GM19463 (cell line): ENCODE results near the gene MT1H.
A peak's percentile ranks its signal among the peaks of the same experiment; 100 is the strongest.
"Not testable (repeated sequence)": the region's sequence is repeated elsewhere in the genome, so short reads cannot be mapped to it uniquely, and the experiment has no call there.

Source experiments
- ATAC-seq: cut with Tn5 transposase; IDR thresholded peaks from one replicate; pipeline ENCODE4 v1.9.1; 2021; ENCODE audit warnings: mild to moderate bottlenecking, moderate library complexity; ENCODE audit not compliant: unreplicated experiment

MT1H gene

DNA sequence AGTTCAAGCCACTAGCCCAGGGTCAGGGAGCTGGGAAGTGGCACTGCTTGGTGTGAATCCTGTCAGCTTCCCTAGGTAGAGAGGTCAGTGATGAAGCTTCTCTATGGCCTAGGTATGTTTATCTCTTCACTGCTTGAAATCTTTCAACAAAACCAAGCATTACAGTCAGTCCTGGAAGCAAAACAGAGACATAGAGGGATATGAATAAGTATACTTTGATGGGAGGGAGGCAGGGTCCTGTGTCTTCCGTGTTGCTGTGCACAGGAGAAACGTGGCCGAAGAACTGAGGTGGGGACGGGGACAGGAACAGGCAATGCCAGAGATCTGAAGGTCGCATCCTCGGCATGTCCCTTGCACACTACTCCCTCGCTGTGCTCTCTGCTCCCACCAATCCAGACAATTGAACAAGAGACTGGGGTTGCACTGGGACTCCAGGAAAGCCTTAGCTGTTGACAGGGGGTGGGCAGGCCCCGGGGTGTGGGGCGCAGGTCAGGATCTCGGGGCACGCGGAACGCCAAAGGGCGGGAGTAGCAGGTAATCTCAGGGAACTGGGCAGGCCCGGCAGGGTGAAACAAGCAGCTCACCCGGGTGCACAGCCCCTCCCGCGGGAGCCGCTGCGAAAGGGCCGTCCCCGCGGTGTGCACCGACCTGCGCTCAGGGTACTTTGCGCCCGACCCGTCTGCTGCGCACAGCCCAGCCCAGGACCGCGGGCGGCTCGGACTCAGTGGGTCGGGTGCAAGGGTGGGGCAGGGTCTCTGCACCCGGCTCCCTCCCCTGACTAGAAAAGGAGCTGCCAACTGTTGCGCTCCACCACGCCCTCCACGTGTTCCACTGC lies at the start of gene MT1H:
Gene MT1H (plus strand): TSS at position 810 of the 835 bp plus-strand sequence. CDS start 71 bp downstream, outside the sequence.
- no peak for ATAC-seq

DNA sequence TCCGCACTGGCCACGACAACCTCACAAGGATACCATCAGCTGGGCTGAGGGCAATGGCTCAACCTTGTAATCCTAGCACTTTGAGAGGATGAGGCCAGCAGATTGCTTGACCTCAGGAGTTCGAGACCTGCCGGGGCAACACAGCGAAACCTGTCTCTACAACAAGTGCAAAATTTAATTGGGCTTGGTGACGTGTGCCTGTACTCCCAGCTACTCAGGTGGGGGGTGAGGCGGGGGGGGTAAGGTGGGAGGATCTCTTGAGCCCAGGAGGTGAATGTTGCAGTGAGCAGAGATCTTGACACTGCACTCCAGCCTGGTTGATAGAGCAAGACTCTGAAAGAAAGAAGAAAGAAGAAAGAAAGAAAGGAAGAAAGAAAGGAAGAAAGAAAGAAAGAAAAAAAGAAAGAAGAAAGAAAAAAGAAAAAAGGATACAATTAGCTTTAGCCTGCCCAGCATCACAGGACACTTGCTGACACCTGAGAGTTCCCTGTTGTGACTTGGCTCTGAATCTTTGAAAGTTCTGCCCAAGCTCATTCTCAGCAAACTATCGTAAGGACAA lies 49.2 kb upstream of the MT1H start:
- ATAC-seq = no peak

DNA sequence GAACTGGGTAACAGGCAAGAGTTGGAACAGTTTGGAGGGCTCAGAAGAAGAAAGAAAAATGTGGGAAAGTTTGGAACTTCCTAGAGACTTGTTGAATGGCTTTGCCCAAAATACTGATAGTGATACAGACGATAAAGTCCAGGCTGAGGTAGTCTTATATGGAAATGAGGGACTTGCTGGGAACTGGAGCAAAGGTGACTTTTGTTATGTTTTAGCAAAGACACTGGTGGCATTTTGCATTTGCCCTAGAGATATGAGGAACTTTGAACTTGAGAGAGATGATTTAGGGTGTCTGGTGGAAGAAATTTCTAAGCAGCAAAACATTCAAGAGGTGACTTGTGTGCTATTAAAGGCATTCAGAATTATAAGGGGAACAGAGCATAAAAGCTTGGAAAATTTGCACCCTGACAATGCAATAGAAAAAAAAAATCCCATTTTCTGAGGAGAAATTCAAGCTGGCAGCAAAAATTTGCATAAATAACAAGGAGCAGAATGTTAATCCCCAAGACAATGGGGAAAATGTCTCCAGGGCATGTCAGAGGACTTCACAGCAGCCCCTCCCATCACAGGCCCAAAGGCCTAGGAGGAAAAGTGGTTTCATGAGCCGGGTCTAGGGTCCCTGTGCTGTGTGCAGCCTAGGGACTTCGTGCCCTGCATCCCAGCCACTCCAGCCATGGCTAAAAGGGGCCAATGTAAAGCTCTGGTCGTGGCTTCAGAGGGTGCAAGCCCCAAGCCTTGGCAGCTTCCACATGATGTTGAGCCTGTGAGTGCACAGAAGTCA lies 47.8 kb upstream of the MT1H start:
- not testable (repeated sequence) for ATAC-seq

DNA sequence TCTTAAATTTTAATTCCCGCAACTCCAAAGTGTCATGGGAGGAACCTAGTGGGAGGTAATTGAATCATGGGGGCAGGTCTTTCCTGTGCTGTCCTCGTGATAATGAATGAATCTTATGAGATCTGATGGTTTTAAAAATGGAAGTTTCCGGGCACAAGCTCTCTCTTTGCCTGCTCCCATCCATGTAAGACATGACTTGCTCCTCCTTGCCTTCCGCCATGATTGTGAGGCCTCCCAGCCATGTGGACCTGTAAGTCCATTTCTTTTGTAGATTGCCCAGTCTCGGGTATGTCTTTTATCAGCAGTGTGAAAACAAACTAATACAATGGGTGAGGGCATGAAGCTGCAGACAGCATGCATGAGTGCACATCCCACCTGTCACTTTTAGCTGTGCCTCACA lies 46.4 kb upstream of the MT1H start:
- not testable (repeated sequence) for ATAC-seq

DNA sequence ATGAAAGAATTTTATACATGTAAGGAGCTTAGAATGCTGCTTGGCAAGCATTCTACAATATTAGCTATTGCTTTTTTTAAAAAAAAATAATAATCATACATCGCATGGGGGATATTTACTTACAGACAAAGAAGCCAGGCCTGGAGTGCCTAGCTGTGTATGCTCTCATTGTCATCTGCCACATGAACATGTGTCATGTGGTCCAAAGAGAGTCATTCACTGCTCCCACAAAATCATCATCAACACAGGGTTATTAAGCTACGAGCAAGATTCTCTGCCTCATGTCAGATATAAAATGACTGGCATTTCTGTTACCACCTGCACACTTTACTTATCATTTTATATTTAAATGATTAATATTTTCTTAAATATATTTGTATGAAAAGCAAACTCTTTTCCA lies 46.0 kb upstream of the MT1H start:
- no peak for ATAC-seq

DNA sequence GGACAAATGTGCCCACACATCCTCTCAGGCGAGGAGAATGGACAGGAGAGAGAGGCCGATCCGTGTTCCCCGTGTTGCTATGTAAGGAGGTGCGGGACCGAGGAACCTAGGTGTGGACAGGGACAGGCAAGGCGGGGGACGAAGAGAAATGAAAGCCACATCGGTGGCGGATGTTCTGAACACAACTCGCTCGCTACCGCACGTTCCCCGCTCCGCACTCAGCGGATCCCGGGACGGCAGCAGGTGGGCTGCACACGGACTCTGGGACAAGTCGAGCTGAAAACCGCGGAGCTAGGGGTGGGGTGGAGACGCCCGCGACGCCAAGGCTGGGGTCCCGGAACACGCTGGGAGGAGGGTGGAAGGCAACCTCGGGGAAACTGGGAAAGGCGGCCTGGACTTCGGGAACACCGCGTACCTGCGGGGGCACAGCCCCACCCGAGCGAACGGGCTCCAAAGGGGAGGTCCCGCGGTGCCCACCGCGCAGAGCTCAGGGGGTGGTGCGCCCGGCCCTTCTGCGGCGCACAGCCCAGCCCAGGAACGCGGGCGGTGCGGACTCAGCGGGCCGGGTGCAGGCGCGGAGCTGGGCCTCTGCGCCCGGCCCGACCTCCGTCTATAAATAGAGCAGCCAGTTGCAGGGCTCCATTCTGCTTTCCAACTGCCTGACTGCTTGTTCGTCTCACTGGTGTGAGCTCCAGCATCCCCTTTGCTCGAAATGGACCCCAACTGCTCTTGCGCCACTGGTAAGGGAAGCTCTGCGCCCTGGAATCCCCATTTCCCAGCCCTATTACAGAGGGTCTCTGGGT lies 44.3 kb upstream of the MT1H start, which contains the start of gene MT1E:
Gene MT1E (plus strand): TSS at position 642 of the 803 bp plus-strand sequence. CDS start 71 bp downstream, at position 713.
- peak; percentile 78 for ATAC-seq

DNA sequence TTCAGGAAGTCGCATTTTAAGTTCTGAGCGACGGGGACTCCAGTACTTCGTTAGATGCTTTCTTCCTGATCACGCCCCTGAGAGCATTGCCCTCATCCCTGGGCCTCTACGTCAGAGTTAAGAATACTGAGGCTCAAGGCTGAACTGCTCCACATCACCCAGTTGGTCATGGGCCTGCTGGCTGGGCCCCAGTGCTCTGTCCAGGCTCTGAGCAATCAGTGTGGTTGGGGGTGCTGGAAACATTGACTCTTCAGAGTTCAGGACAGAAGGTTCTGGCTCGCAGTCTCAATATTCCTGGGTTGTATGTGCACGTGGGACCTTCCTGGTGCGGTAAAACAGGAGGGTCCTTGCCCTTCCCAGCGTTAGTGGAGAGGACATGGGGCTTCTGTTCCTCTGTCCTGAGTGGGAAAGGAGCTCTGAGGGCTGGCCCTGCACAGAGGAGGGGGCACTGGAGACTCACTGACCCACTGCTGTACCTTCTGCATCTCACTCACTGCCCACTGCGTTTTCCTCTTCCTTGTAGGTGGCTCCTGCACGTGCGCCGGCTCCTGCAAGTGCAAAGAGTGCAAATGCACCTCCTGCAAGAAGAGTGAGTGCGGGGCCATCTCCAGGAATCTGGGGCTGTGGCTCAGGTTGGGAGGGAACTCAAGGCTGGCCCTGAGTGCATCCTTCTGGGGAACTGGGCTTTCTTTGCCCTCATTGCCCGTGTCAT lies 43.5 kb upstream of the MT1H start:
- ATAC-seq = peak; percentile 11

DNA sequence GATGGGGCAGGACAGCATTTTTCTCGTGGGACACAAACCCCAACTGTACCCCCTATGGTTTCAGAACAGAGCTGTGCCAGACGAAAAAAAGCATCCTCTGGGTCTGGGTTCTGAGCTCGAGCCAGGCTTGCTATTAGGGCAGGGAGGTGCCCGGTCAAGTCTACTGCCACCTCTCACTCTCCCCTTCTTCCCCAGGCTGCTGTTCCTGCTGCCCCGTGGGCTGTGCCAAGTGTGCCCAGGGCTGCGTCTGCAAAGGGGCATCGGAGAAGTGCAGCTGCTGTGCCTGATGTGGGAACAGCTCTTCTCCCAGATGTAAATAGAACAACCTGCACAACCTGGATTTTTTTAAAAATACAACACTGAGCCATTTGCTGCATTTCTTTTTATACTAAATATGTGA lies 42.9 kb upstream of the MT1H start:
- ATAC-seq = no peak

DNA sequence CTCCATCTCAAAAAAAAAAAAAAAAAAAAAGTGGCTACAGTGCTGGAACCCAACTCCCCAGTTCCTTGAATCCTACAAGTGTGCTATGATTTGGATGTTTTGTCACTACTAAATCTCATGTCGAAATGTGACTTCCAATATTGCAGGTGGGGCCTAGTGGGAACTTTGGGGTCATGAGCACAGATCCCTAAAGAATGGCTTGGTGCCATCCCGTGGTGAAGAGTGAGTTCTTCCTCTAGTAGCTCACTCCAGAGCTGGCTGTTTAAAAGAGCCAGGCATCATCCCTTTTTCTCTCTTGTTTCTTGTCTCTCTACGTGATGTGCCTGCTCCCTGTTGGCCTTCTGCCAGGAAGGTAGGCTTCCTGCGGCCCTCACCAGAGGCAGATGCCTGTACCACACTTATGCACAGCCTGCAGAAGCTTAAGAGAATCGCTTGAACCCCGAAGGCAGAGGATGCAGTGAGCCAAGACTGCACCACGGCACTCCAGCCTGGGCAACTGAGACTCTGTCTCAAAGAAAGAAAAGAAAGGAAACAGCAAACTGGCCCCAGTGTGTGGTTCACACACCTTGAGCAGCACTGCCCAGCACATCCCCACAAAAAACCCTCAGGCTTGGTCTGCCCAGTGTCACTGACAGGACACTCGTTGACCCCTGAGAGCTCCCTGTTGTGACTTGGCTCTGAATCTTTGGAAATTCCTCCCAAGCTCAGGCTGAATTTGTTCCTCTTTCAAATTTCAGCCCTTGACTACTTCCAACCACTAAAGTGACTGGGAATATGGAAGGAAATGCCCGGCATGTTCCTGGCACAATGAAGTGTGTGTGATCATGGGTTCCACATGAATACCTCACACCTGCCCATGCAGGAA lies 40.9 kb upstream of the MT1H start:
- no peak for ATAC-seq

DNA sequence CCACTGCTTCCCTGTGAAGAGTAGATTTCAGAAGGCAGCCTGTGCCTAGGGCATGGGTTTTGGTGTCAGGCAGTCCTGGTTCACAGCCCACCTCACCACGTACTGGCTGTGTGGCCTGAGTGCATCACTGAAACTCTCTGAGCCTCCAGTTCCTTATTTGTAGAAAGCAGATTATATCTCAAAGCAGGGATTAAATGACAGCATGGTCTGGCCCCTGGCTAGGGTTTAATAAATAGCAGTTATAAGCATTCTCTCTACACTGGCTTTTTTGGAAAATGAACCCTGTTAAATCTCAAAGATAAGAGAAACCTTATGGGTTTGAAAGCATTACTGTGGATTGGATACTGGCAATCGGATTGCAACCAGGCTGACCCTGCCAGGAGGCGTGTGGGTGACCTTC lies 40.1 kb upstream of the MT1H start:
- no peak for ATAC-seq

DNA sequence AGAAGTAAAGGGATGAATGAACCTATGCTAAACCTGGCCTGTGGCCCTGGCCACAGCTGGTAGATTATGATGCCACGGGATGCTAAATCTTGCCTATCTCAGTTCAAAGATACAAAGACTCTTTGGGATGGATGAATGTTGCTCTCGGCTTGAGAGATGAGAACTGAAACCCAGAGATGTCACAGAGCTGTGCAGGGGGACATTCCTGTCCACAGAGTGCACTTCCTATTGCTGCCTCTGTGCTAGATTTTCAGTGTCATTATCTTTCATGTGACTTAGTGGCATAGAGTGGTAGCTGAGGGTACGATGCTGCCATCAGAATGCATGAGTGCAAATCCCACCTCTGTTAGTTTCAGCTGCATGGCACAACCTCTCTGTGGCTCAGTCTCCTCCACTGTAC lies 39.5 kb upstream of the MT1H start:
- ATAC-seq = peak; percentile 69

DNA sequence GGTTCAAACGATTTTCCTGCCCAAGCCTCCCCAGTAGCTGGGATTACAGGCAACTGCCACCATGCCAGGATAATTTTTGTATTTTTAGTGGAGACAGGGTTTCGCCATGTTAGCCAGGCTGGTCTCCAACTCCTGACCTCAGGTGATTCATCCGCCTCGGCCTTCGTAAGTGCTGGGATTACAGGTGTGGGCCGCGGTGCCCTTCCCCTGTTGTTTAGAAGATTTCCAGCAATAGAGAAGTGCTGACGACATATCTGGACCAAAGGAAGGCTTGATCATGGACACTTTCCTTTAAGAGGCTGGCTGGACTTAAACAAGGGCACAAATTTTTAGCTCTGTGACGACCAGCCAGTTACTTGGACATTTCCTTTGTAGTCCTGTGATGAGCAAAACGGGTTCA lies 38.4 kb upstream of the MT1H start:
- ATAC-seq = no peak

DNA sequence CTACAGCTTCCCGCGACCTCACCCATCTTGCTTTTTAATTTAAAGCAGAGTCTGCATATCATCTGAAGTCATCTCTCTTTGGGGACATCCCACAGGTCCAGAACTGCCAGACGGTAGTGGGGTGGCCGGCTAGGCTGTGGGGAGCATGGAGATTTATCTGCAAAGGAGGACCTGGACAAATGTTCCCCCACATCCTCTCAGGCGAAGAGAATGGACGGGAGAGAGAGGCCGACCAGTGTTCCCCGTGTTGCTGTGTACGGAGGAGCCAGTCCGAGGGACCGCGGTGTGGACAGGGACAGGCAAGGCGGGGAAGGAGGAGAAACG lies 37.8 kb upstream of the MT1H start:
- ATAC-seq = no peak

DNA sequence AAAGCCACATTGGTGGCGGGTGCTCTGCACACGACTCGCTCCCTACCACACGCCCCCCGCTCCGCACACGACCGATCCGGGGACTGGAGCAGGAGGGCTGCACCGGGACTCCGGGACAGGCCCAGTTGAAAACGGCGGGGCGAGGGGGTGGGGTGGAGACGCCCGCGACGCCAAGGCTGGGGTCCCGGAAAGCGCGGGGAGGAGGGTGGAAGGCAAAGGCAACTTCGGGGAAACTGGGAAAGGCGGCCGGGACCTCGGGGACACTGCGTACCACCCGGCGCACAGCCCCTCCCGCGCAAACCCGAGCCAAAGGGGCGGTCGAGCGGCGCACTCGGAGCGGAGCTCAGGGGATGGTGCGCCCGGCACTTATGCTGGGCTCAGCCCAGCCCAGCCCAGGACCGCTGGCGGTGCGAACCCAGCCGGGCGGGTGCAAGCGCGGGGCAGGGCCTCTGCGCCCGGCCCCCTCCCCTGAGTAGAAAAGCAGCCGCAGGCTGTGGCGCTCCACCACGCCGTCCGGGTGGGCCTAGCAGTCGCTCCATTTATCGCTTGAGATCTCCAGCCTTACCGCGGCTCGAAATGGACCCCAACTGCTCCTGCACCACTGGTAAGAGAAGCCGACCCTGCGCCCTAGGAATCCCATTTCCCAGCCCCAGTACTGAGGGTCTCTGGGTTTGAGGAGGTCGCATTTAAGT lies 37.3 kb upstream of the MT1H start, which contains the start of gene MT1M:
Gene MT1M (plus strand): TSS at position 504 of the 692 bp plus-strand sequence. CDS start 73 bp downstream, at position 577.
- ATAC-seq = no peak

DNA sequence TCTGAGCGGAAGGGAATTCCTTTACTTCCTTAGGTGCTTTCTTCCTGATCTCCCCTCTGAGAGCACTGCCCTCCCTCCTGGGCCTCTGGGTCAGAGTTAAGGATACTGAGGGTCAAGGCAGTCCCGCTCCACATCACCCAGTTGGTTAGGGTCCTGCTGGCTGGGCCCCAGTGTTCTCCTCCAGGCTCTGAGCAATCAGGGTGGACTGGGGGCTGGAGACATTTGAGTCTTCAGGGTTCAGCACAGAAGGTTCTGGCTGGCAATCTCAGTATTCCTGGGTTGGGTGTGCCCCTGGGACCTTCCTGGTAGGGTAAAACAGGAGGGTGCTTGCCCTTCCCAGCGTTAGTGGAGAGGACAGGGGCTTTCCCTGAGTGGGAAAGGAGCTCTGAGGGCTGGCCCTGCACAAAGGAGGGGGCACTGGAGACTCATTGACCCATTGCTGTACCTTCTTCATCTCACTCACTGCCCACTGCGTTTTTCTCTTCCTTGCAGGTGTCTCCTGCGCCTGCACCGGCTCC lies 36.7 kb upstream of the MT1H start:
- ATAC-seq = no peak

DNA sequence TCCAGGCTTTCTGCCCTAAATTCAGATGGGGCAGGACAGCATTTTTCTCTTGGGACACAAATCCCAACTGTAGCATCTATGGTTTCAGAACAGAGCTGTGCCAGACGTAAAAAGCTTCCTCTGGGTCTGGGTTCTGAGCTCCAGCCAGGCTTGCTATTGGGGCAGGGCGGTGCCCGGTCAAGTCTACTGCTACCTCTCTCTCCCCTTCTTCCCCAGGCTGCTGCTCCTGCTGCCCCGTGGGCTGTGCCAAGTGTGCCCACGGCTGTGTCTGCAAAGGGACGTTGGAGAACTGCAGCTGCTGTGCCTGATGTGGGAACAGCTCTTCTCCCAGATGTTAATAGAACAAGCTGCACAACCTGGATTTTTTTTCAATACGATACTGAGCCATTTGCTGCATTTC lies 36.1 kb upstream of the MT1H start:
- ATAC-seq = no peak

DNA sequence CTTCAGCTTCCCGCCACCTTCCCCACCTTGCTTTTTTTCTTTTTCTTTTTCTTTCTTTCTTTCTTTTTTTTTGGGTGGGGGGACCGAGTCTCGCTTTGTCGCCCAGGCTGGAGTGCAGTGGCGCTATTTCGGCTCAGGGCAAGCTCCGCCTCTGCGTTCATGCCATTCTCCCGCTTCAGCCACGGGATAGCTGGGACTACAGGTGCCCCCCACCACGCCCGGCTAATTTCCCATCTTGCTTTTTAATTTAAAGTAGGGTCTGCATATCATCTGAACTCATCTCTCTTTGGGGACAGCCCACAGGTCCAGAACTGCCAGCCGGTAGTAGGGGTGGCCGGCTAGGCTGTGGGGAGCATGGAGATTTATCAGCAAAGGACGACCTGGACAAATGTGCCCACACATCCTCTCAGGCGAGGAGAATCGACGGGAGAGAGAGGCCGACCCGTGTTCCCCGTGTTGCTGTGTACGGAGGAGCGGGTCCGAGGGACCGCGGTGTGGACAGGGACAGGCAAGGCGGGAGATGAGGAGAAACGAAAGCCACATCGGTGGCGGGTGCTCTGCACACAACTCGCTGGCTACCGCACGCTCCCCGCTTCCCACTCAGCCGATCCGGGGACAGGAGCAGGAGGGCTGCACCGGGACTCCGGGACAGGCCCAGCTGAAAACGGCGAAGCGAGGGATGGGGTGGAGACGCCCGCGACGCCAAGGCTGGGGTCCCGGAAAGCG lies 34.7 kb upstream of the MT1H start:
- no peak for ATAC-seq

DNA sequence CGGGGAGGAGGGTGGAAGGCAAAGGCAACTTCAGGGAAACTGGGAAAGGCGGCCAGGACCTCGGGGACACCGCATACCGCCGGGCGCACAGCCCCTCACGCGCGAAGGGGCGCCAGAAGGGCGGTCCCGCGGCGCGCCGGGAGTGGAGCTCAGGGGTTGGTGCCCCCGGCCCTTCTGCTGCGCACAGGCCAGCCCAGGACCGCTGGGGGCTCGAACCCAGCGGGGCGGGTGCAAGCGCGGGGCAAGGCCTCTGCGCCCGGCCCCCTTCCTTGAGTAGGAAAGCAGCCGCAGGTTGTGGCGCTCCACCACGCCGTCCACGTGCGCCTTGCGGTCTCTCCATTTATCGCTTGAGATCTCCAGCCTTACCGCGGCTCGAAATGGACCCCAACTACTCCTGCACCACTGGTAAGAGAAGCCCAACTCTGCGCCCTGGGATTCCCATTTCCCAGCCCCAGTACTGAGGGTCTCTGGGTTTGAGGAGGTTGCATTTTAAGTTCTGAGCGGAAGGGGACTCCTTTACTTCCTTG lies 34.1 kb upstream of the MT1H start:
- ATAC-seq = no peak
